Body of pancreas (tissue), 4 donors: ENCODE results near the gene PRDM8.

Source experiments
- CTCF ChIP-seq, 7 experiments: fragments of 450-650 bp in 4 of 7; fragments of 200-600 bp in 3 of 7; sonication (generic) in 3 of 7; IDR thresholded peaks; one replicate each; pipeline ENCODE4 v1.5.1; 2016 to 2019; ENCODE audit warnings: antibody characterized with exemption in 7 of 7
- POLR2A ChIP-seq, 3 donors: fragments of 450-650 bp; IDR thresholded peaks; one replicate each; pipeline ENCODE4 v1.6.1; 2016; ENCODE audit warnings: antibody characterized with exemption in 3 of 3, mild to moderate bottlenecking in 2 of 3

DNA sequence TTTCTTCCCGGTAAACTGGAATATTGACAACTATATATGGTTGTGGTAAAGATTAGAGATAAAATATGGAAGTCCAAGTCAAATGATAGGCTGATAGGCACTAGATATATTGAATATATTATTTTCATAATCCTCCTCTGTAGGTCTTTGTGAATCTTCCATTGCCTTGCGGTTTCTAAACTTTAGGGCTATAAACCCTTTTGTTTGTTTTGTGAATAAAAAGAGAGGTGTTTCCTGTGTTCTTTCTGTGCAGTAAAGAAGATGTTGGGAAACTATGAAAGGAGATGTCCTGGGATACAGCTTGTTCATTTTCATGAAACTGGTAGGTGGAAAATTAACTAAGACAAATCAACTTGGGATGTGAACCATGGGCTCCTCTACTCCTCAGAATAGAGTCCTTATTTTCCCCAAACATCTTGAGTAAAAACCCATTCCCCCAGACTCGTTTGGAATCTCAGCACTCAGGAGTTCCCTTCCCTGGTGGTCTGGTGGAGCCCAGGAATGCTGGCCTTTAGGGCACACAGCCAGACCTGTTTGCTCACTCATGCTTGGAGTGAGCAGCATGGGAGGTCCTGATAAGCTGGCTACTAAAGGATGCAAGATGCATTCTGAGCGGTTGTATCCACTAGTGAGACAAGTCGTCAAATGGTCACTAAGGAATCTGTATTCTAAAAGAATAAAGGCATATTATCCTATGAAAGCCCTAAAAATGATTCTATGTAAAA lies 22.2 kb downstream of the PRDM8 start:
- no peak for TF ChIP-seq POLR2A (IDR thresholded peaks at IDR 0.05)
- no peak for TF ChIP-seq CTCF (IDR thresholded peaks at IDR 0.05)
